Astrocyte (in vitro differentiated cells and primary cell): ENCODE measurements around the gene CT55. TPM values are rescaled to one million over a fixed set of nuclear protein-coding genes. Genes with fewer than 3 reads are reported as not detected.
"Not testable (repeated sequence)": the region's sequence is repeated elsewhere in the genome, so short reads cannot be mapped to it uniquely, and the experiment has no call there.

Experiments
- DNase-seq: peaks from one replicate; pipeline ENCODE4 v3.0.0-alpha.2; 2010; ENCODE audit warnings: low read depth
- FAIRE-seq: peaks from 2 replicates; lab custom pipeline; 2011; peaks lifted over from hg19 to GRCh38; lab: Jason Lieb, UNC
- H2AFZ ChIP-seq: 2 replicates; pipeline ENCODE4 v1.6.0; 2012; ENCODE audit warnings: low read depth, low read length, inconsistent platforms
- H3K27ac ChIP-seq: 2 replicates; pipeline ENCODE4 v1.5.1; 2011; ENCODE audit warnings: low read depth, low read length, inconsistent platforms
- H3K27me3 ChIP-seq: 2 replicates; pipeline ENCODE4 v1.6.0; 2011; ENCODE audit warnings: low read length, inconsistent platforms; ENCODE audit not compliant: insufficient read depth
- H3K36me3 ChIP-seq: 2 replicates; pipeline ENCODE4 v1.5.1; 2011; ENCODE audit warnings: low read length, inconsistent platforms; ENCODE audit not compliant: insufficient read depth
- H3K4me1 ChIP-seq: 2 replicates; pipeline ENCODE4 v1.5.1; 2011; ENCODE audit warnings: low read length, inconsistent platforms; ENCODE audit not compliant: insufficient read depth
- H3K4me2 ChIP-seq: 2 replicates; pipeline ENCODE4 v1.6.0; 2012; ENCODE audit warnings: low read length, inconsistent platforms
- H3K4me3 ChIP-seq: 2 replicates; pipeline ENCODE4 v1.5.1; 2011; ENCODE audit warnings: low read depth, mild to moderate bottlenecking, low read length, inconsistent platforms; ENCODE audit not compliant: insufficient read depth
- H3K79me2 ChIP-seq: 2 replicates; pipeline ENCODE4 v1.6.0; 2012; ENCODE audit warnings: mild to moderate bottlenecking, low read length, inconsistent platforms; ENCODE audit not compliant: insufficient read depth
- H3K9ac ChIP-seq: 2 replicates; pipeline ENCODE4 v1.6.0; 2012; ENCODE audit warnings: mild to moderate bottlenecking, low read length, inconsistent platforms
- H3K9me3 ChIP-seq: 2 replicates; pipeline ENCODE4 v1.5.1; 2012; ENCODE audit warnings: low read depth, mild to moderate bottlenecking, low read length, inconsistent platforms; ENCODE audit not compliant: insufficient read depth
- H4K20me1 ChIP-seq: 2 replicates; pipeline ENCODE4 v1.6.0; 2012; ENCODE audit warnings: low read length, inconsistent platforms; ENCODE audit not compliant: insufficient read depth
- H3K27ac Mint-ChIP-seq: one replicate; pipeline ENCODE4 v1.8.0; 2021; ENCODE audit warnings: mild to moderate bottlenecking, mixed read lengths; ENCODE audit not compliant: unreplicated experiment
- H3K27me3 Mint-ChIP-seq: one replicate; pipeline ENCODE4 v1.8.0; 2021; ENCODE audit warnings: low read depth, mixed read lengths; ENCODE audit not compliant: unreplicated experiment
- H3K36me3 Mint-ChIP-seq: one replicate; pipeline ENCODE4 v1.8.0; 2021; ENCODE audit warnings: low read depth, mixed read lengths; ENCODE audit not compliant: unreplicated experiment
- H3K4me1 Mint-ChIP-seq: one replicate; pipeline ENCODE4 v1.8.0; 2021; ENCODE audit warnings: low read depth, mixed read lengths; ENCODE audit not compliant: unreplicated experiment
- H3K4me3 Mint-ChIP-seq: one replicate; pipeline ENCODE4 v1.8.0; 2021; ENCODE audit warnings: mild to moderate bottlenecking, moderate library complexity, mixed read lengths; ENCODE audit not compliant: unreplicated experiment
- H3K9me3 Mint-ChIP-seq: one replicate; pipeline ENCODE4 v1.8.0; 2021; ENCODE audit warnings: mild to moderate bottlenecking, mixed read lengths; ENCODE audit not compliant: unreplicated experiment
- CTCF ChIP-seq: IDR thresholded peaks from 2 replicates; pipeline ENCODE4 v1.5.1; 2011; ENCODE audit warnings: low read depth, mild to moderate bottlenecking, inconsistent platforms, low read length, moderate library complexity; ENCODE audit not compliant: insufficient read depth
- EZH2 ChIP-seq: IDR thresholded peaks from 2 replicates; pipeline ENCODE4 v1.6.1; 2012; ENCODE audit warnings: mild to moderate bottlenecking, low read length, inconsistent platforms; ENCODE audit not compliant: insufficient read depth
- total RNA-seq: library from RNA; stranded (reverse); gene quantifications from 2 replicates; pipeline ENCODE4 v1.2.1, GENCODE V29; 2021

The CT55 gene
- total RNA-seq, 1 donor from 2014 or later: not detected

- H3K4me3 Mint-ChIP-seq: no peak overlapping the region
- no peaks in the 10 kb centered on the region for H3K4me1 Mint-ChIP-seq
- Histone ChIP-seq H3K4me2 (no peak overlapping the region), H3K79me2 (no peaks in the 10 kb centered on the region), H4K20me1 (no peaks in the 10 kb centered on the region), H3K9me3 (no peaks in the 10 kb centered on the region), H3K27me3 (no peaks in the 10 kb centered on the region), H3K36me3 (no peaks in the 10 kb centered on the region), H3K27ac (no peak overlapping the region), H3K4me1 (no peaks in the 10 kb centered on the region), H3K4me3 (no peak overlapping the region), H2AFZ (no peak overlapping the region), H3K9ac (no peak overlapping the region)
- FAIRE-seq: no peak
- no peaks in the 10 kb centered on the region for H3K36me3 Mint-ChIP-seq
- H3K27ac Mint-ChIP-seq: no peak overlapping the region
- no peaks in the 10 kb centered on the region for H3K27me3 Mint-ChIP-seq
- no peak for DNase-seq
- no peaks in the 10 kb centered on the region for H3K9me3 Mint-ChIP-seq
- TF ChIP-seq EZH2: no peak
- no peak for TF ChIP-seq CTCF
These were observed 730 bp downstream of the CT55 start for GRCh38 chrX:135170468-135170867.

GRCh38 chrX:135169534-135169933, 1.7 kb downstream of the CT55 start:
- peak; percentile 41 for FAIRE-seq
- not testable (repeated sequence) for H3K9me3 Mint-ChIP-seq

GRCh38 chrX:135168486-135168885, 2.7 kb downstream of the CT55 start:
- TF ChIP-seq EZH2: no peak
- no peak for TF ChIP-seq CTCF
- no peak for DNase-seq
- Mint-ChIP-seq H3K4me3 (no peak overlapping the region), H3K4me1 (no peaks in the 10 kb centered on the region), H3K27me3 (no peaks in the 10 kb centered on the region), H3K27ac (no peak overlapping the region), H3K36me3 (no peaks in the 10 kb centered on the region), H3K9me3 (no peaks in the 10 kb centered on the region)
- Histone ChIP-seq H4K20me1 (no peaks in the 10 kb centered on the region), H3K36me3 (no peaks in the 10 kb centered on the region), H3K9me3 (no peaks in the 10 kb centered on the region), H3K9ac (no peak overlapping the region), H3K79me2 (no peaks in the 10 kb centered on the region), H3K4me3 (no peak overlapping the region), H3K4me1 (no peaks in the 10 kb centered on the region), H2AFZ (no peak overlapping the region), H3K27me3 (no peaks in the 10 kb centered on the region), H3K27ac (no peak overlapping the region), H3K4me2 (no peak overlapping the region)
- FAIRE-seq: peak; percentile 65

More at GRCh38 chrX:135169534-135169933, 1.7 kb downstream of the CT55 start:
- not testable (repeated sequence) for H3K79me2 ChIP-seq, H3K27ac ChIP-seq, H3K4me3 ChIP-seq, DNase-seq, H3K4me1 Mint-ChIP-seq, H3K27me3 Mint-ChIP-seq, H3K9ac ChIP-seq, H3K4me3 Mint-ChIP-seq, H3K4me1 ChIP-seq, H3K9me3 ChIP-seq, H3K4me2 ChIP-seq, H3K36me3 ChIP-seq, H2AFZ ChIP-seq, H3K27me3 ChIP-seq, H4K20me1 ChIP-seq, H3K36me3 Mint-ChIP-seq, H3K27ac Mint-ChIP-seq

- not testable (repeated sequence) for H3K9me3 ChIP-seq, H3K9ac ChIP-seq, H3K27ac Mint-ChIP-seq, H3K4me2 ChIP-seq, H3K4me1 Mint-ChIP-seq, H3K27ac ChIP-seq, DNase-seq, H3K4me3 Mint-ChIP-seq, H3K36me3 Mint-ChIP-seq, H3K79me2 ChIP-seq, H3K27me3 ChIP-seq, H2AFZ ChIP-seq, H3K4me1 ChIP-seq, H3K36me3 ChIP-seq, H3K4me3 ChIP-seq, H3K9me3 Mint-ChIP-seq, H4K20me1 ChIP-seq, H3K27me3 Mint-ChIP-seq
- FAIRE-seq: peak; percentile 47
These were observed 16.5 kb downstream of the CT55 start for GRCh38 chrX:135154688-135155087.

GRCh38 chrX:135126145-135126544, 45.1 kb downstream of the CT55 start:
- H3K4me1 Mint-ChIP-seq, H3K9ac ChIP-seq, H3K9me3 ChIP-seq, H3K27ac ChIP-seq, H3K36me3 ChIP-seq, H3K4me3 Mint-ChIP-seq, H4K20me1 ChIP-seq, H3K27ac Mint-ChIP-seq, H3K4me2 ChIP-seq, H3K9me3 Mint-ChIP-seq, H3K4me3 ChIP-seq, H2AFZ ChIP-seq, H3K36me3 Mint-ChIP-seq, DNase-seq, H3K27me3 Mint-ChIP-seq, H3K27me3 ChIP-seq, H3K79me2 ChIP-seq, H3K4me1 ChIP-seq: not testable (repeated sequence)
- peak; percentile 79 for FAIRE-seq
